Kidney epithelial cell (primary cell): ENCODE data around the gene KLF6. TPM values are rescaled to one million over a fixed set of nuclear protein-coding genes. Genes with fewer than 3 reads are reported as not detected.

ENCODE experiments used
- DNase-seq: peaks from one replicate; pipeline ENCODE4 v3.0.0-alpha.2; 2010; ENCODE audit warnings: low read depth
- H3K27me3 ChIP-seq: 2 replicates; pipeline ENCODE4 v1.6.0; 2011; ENCODE audit warnings: low read length; ENCODE audit not compliant: control insufficient read depth, insufficient read depth
- H3K36me3 ChIP-seq: 2 replicates; pipeline ENCODE4 v1.5.1; 2011; ENCODE audit warnings: low read length; ENCODE audit not compliant: control insufficient read depth, insufficient read depth
- H3K4me3 ChIP-seq: 2 replicates; pipeline ENCODE4 v1.5.1; 2011; ENCODE audit warnings: low read depth, mild to moderate bottlenecking, control low read depth, low read length
- CTCF ChIP-seq: IDR thresholded peaks from 2 replicates; pipeline ENCODE4 v1.5.1; 2011; ENCODE audit warnings: mild to moderate bottlenecking, moderate library complexity, low read length, control low read depth, inconsistent platforms; ENCODE audit not compliant: insufficient read depth, poor library complexity, severe bottlenecking
- total RNA-seq: library from RNA; depleted of rRNA; stranded (reverse); fragments of >200 nt; gene quantifications from 2 replicates; pipeline ENCODE4 v1.2.3, GENCODE V29; 2015

KLF6 gene
- total RNA-seq, 1 donor from 2014 or later, result 125 TPM

GRCh38 chr10:3774018-3774813 is 10.8 kb downstream of the KLF6 start:
- DNase-seq, result no peak
- no peak overlapping the region for H3K4me3 ChIP-seq
- TF ChIP-seq CTCF, result no peak

GRCh38 chr10:3773460-3774017 is 11.5 kb downstream of the KLF6 start:
- Histone ChIP-seq H3K27me3 (no peaks in the 10 kb centered on the region), H3K4me3 (no peak overlapping the region), H3K36me3 (no peaks in the 10 kb centered on the region)
- no peak for DNase-seq
- TF ChIP-seq CTCF, result no peak

More at GRCh38 chr10:3774018-3774813, 10.8 kb downstream of the KLF6 start:
- Histone ChIP-seq H3K27me3 (no peaks in the 10 kb centered on the region), H3K36me3 (peaks cover 1% of the 10 kb centered on the region)

- no peak overlapping the region for H3K4me3 ChIP-seq
- no peak for TF ChIP-seq CTCF
- no peaks in the 10 kb centered on the region for H3K36me3 ChIP-seq
- no peak for DNase-seq
- H3K27me3 ChIP-seq, result no peaks in the 10 kb centered on the region
Measured at GRCh38 chr10:3772361-3773171, 12.4 kb downstream of the KLF6 start.

GRCh38 chr10:3770611-3771110 is 14.3 kb downstream of the KLF6 start:
- H3K36me3 ChIP-seq, result no peaks in the 10 kb centered on the region
- H3K4me3 ChIP-seq, result no peak overlapping the region
- no peak for TF ChIP-seq CTCF
- no peaks in the 10 kb centered on the region for H3K27me3 ChIP-seq
- no peak for DNase-seq

- H3K4me3 ChIP-seq, result no peak overlapping the region
- no peak for DNase-seq
Measured at GRCh38 chr10:3769556-3769955, 15.5 kb downstream of the KLF6 start.

More at GRCh38 chr10:3769556-3769955, 15.5 kb downstream of the KLF6 start:
- Histone ChIP-seq H3K36me3 (no peaks in the 10 kb centered on the region), H3K27me3 (no peaks in the 10 kb centered on the region)
- TF ChIP-seq CTCF, result no peak
